GM21576 (cell line): ENCODE measurements around the gene OR2V2.
"Not testable (repeated sequence)": the region's sequence is repeated elsewhere in the genome, so short reads cannot be mapped to it uniquely, and the experiment has no call there.

Source experiments
- ATAC-seq: cut with Tn5 transposase; IDR thresholded peaks from one replicate; pipeline ENCODE4 v1.9.1; 2021; ENCODE audit warnings: mild to moderate bottlenecking, moderate library complexity; ENCODE audit not compliant: unreplicated experiment

The OR2V2 gene

GRCh38 chr5:181114844-181115778 lies 32.3 kb upstream of the OR2V2 start:
- ATAC-seq: no peak

- ATAC-seq: no peak
Observed at GRCh38 chr5:181118369-181118768, 29.0 kb upstream of the OR2V2 start.

DNA sequence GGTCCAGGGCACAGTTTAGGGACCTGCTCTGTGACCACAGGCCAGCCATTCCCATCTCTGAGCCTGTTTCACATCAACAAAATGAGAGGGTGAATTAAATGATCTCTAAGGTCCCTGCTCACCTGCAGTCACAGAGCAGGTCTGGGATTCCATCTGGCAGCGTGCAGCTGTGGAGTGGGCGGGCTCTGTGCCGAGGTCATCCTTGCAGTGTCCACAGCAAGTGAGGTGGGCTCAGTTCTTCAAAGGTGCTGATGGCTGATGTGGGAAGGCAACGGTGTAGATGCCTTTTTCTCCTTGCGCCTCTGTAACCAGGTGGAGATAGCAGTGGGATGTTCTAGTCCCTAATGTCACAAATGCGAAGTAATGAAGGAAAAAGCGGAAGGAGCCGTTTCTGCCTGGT lies 28.3 kb upstream of the OR2V2 start:
- ATAC-seq: no peak

DNA sequence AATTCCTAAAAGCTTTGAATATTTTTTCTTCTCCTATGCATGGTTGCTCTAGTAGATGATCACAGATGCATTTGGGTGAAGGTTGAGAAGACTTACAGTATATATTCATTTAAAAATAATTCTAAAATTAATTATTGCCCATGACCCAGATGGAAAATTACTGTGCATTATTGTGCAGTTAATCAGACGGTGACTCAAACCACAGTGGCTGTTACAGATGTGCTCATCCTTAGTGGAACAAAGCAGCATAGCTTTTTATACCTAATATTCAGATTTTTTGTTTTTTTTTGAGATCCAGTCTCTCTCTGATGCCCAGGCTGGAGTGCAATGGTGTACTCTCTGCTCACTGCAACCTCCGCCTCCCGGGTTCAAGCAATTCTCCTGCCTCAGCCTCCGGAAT lies 27.1 kb upstream of the OR2V2 start:
- ATAC-seq: no peak

DNA sequence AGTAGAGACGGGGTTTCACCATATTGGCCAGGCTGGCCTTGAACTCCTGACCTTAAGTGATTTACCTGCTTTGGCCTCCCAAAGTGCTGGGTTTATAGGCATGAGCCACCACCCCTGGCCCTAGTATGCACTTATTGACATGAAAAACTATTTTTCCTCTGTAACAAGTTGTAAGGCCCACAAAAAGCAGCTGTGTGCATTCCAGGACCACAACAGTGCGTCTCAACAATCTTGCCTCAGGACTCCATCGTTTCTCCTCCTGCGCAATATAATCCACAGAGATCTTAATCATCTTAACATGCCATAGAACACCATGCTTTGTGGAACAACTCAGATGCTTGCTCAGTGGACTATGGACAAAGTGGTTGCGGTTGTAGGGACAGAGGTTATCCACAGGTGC lies 26.6 kb upstream of the OR2V2 start:
- ATAC-seq: no peak

DNA sequence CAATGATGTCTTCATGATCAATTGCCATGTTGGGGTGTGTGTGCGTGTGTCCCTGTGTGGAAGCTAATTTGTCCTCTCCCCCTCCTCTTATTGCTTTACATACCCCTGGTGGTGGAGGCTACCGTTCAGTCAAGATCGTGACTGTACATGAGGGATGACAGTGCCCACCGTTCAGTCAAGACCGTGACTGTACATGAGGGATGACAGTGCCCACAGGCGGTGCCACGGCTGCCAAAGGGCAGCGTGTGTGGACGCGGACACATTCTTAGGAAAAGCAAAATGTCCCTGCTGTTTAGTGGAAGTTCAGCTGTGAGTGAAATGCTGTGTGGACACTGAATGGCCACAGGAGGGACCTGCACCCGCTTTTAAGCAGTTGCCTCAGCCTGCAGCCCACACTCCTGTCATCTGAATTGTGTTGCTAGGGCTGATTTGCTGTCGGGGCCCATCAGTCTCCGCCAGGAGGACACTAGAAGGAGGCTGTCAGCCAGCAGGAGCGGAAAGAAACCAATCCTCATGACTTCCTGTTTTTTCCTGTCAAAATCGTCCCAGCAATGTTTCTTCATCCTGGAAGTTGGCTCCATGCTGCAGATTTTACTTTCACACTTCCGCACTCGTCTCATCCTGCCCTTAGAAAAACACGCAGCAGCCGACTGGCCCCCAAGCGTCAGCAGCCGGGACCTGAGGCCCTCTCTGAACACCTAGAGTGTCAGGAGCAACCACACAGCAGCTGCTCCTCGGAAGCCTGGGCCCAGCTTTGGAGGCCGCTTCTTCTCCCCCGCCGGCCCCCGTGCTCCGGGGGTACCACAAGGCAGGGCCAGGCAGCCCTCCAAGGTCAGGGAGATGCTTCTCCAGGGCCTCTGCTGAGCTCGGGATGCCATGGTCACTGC lies 25.5 kb upstream of the OR2V2 start:
- no peak for ATAC-seq

DNA sequence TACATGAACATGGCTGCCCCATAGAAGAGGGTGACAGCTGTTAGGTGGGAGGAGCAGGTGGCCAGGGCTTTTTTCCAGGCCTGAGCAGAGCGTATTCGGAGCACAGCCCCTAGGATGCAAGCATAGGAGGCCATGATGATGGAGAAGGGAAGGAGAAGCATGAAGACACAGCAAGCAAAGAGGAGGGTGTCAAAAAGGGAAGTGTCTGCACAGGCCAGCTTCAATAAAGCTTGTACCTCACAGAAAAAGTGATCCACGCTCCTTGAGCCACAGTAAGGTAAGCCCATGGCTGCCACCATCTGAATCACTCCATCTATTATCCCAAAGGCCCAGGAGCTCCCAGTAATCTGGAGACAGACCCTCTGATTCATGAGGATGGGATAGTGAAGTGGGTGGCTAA lies 22.9 kb upstream of the OR2V2 start:
- no peak for ATAC-seq

DNA sequence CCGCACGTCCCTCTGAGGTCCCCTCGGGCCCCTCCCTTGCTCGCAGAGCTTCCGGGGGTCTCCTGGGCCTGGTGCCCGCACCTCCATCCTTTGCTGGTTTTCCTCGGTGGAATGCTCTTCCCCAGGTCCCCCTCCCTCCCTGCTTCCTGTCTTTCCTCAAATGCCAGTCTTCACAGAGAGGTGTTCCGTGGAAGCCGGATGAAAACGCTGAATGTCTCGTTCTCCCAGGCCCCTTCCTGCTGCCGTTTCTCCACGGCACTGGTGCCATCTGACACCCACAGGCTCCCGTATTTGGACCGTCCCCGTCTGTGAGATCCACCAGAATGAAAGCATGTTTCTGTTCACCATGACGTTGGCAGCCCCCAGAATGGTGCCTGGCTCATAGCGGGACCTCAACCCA lies 20.5 kb upstream of the OR2V2 start:
- no peak for ATAC-seq

DNA sequence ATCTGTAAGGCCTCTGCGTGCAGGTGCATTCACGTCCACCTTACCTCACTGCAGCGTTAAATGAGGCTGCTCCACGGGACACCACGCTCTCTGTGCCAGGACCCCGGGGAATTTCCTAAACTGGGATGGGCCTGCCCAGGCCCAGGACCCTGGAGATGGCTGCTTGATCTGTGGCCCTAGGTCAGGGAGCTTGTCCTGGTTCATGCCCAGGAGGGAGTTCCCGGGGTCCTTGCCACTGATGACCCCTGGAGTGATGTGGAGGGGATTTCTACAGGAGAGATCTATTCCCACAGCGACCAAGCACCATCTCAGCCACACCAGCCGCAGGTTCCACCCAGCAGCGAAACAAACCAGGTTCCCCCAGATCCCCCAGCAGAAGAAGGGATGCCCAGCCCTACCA lies 19.9 kb upstream of the OR2V2 start:
- no peak for ATAC-seq

GRCh38 chr5:181127907-181128626 lies 19.3 kb upstream of the OR2V2 start:
- ATAC-seq: no peak

- no peak for ATAC-seq
Observed at GRCh38 chr5:181129601-181130000, 17.8 kb upstream of the OR2V2 start.

DNA sequence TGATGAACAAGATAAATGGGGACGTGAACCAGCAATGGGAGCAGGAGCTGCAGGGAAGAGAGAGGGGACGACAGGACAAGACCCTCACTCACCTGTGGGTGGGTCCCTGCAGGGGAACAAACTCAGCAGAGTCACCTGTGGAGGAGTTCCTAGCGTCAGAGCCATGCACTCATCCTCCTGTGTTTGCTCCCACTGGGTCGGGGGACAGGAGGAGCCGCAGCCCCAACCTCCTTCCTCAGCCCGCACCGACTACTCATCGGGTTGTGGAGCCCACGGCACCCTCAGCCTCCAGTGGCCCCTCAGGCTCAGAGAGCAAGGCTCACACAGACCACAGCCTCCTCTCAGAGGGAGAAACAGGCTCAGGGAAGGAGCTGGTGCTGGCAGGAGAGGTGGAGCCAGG lies 17.3 kb upstream of the OR2V2 start:
- ATAC-seq: not testable (repeated sequence)

GRCh38 chr5:181130832-181131496 lies 16.4 kb upstream of the OR2V2 start, which contains the start of gene OR2V1:
Gene OR2V1, minus strand, starts transcription at chr5:181131169. Its CDS starts 5,865 bp downstream, at chr5:181125304.
- ATAC-seq: no peak

GRCh38 chr5:181131514-181131913 lies 15.9 kb upstream of the OR2V2 start:
- ATAC-seq: no peak

- ATAC-seq: no peak
Observed at GRCh38 chr5:181133083-181133482, 14.3 kb upstream of the OR2V2 start.

GRCh38 chr5:181133610-181134231 lies 13.7 kb upstream of the OR2V2 start:
- ATAC-seq: no peak

GRCh38 chr5:181134259-181134658 lies 13.1 kb upstream of the OR2V2 start:
- no peak for ATAC-seq

- ATAC-seq: no peak
Observed at GRCh38 chr5:181136361-181136955, 10.9 kb upstream of the OR2V2 start.

DNA sequence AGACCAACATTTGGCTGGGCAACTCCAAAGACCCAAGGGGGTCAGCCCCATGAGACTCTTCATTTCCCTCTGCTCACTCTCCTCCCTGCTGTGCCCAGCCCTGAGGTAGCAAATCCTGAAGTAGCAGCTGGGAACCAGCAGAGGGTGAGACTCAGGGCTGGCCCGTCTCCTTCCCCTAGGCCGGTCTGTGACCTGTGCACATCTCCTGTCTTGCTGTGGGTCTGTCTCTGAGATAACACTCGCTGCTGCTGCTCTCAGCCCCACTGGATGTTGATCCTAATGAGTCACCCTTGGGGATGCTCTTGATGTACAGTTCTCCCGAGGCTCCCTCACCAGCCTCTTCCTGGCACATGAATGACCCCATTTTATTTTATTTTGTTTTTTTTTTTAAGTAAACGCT lies 9.1 kb upstream of the OR2V2 start:
- ATAC-seq: no peak

DNA sequence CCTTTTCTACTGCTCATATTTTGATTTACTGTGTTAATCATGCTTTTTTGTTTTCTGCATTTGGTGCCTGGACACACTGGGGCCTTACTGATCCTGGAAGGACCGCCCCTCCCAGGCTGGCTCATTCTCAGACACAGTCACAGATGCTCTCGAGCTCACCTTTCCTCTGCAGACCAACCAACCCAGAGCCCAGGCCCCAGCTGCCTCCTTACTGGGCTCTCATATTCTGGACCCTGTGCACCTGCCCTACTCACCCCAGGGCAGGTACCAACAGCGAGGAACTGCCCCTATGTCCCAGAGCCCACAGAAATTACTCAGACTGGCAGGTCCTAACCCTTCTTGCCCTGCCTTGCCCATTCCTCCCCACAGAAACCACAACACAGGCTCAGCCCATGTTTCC lies 6.6 kb upstream of the OR2V2 start:
- no peak for ATAC-seq
